ENCODE data around the gene RAB23. TPM values are rescaled to one million over a fixed set of nuclear protein-coding genes. Genes with fewer than 3 reads are reported as not detected.

Gene RAB23
- polyA plus RNA-seq, 3 donors, result 0.16 to 0.46 (median 0.25) TPM

DNA sequence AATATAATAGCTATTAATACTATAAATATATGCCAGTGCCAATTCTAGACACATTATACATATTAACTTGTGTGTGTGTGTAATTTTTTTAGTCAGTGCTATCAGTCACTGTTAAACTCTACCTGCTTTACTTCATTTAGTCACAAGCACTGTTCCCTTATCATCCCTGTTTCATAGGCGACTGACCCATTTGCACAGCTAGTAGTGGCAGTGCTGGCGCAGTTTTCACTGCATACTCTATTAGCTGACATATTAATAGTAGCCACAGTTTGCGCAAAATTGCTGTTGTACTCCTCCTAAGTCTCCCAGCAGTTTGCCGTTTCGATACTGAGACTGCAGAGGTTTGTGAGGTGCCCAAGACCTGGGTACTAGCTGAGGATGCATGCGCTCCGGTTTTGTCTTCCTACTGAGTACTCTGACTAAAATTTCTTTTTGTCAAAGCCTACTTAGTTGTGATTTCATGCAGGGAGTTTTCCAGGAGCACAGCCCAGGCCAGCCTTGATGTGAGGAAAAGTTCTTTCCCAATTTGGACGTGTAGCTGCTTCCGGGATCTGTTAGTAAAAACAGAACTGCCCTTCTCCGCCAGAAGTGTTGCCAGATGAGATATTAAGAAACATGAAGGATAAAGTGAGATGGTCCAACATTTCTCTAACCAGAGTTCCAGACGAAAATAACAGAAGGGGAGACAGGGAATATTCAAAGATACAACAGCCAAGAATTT is 44.4 kb downstream of the RAB23 start:
- intact Hi-C loops (cut with micrococcal nuclease), result no loop called here
- Histone ChIP-seq H4K20me1 (ENCODE audit: insufficient read depth, low read length) (no peaks in the 10 kb centered on the region), H3K9me3 (replicated peaks in 1 of 2; ENCODE audit: control insufficient read depth in 1 of 2, insufficient read depth in 1 of 2, low read length in 2 of 2) (no peaks in the 10 kb centered on the region), H2AFZ (ENCODE audit: insufficient read depth, low read depth, low read length, poor library complexity, severe bottlenecking) (no peak overlapping the region), H3K36me3 (replicated peaks in 1 of 2; ENCODE audit: control insufficient read depth in 1 of 2, insufficient read depth in 2 of 2, low read length in 2 of 2) (no peaks in the 10 kb centered on the region), H3K27me3 (ENCODE audit: control insufficient read depth in 2 of 2, insufficient read depth in 2 of 2, low read length in 2 of 2) (peaks cover 4 to 12% of the 10 kb centered on the region in 2 donors), H3K79me2 (ENCODE audit: insufficient read depth, low read length) (peaks cover 8% of the 10 kb centered on the region), H3K27ac (ENCODE audit: low read depth in 1 of 2, low read length in 2 of 2) (no peak overlapping the region), H3K4me1 (ENCODE audit: control insufficient read depth in 1 of 2, insufficient read depth in 2 of 2, low read length in 2 of 2) (peaks cover 7 to 10% of the 10 kb centered on the region in 2 donors), H3K9ac (ENCODE audit: insufficient read depth, low read length, poor library complexity, severe bottlenecking) (no peak overlapping the region), H3K4me2 (replicated peaks; ENCODE audit: extremely low read depth, low read length, poor library complexity, severe bottlenecking) (no peak overlapping the region), H3K4me3 (replicated peaks in 1 of 3; ENCODE audit: low read depth in 2 of 3, low read length in 3 of 3) (no peak overlapping the region)
- peaks cover 14% of the 10 kb centered on the region for H3K4me1 Mint-ChIP-seq
- peaks cover 3 to 4% of the 10 kb centered on the region in 2 donors for H3K36me3 Mint-ChIP-seq
- TF ChIP-seq CTCF (IDR thresholded peaks at IDR 0.05), result no peak
- peaks cover 0 to 1% (median 0%) of the 10 kb centered on the region in 7 donors for H3K9me3 Mint-ChIP-seq
- H3K4me3 Mint-ChIP-seq, result no peak overlapping the region
- DNase-seq, result no peak
- no peak overlapping the region for H3K27ac Mint-ChIP-seq
- WGBS (ENCODE audit: insufficient coverage), result 100% methylated on average over 4 of the region's 11 CpGs
- peaks cover 4 to 5% (median 5%) of the 10 kb centered on the region in 3 donors for H3K27me3 Mint-ChIP-seq (ENCODE audit: low read depth in 3 of 3)

- peaks cover 6 to 10% (median 7%) of the 10 kb centered on the region in 3 donors for H3K27me3 Mint-ChIP-seq (ENCODE audit: low read depth in 3 of 3)
- no peak for DNase-seq
- no peaks in the 10 kb centered on the region for H3K9me3 ChIP-seq (replicated peaks in 1 of 2; ENCODE audit: control insufficient read depth in 1 of 2, insufficient read depth in 1 of 2, low read length in 2 of 2)
- WGBS (ENCODE audit: insufficient coverage), result no CpG with 5 or more reads among the region's 3 CpGs
- H3K27me3 ChIP-seq (ENCODE audit: control insufficient read depth in 2 of 2, insufficient read depth in 2 of 2, low read length in 2 of 2), result peaks cover 4 to 12% of the 10 kb centered on the region in 2 donors
- H3K4me1 ChIP-seq (ENCODE audit: control insufficient read depth in 1 of 2, insufficient read depth in 2 of 2, low read length in 2 of 2), result peaks cover 8 to 15% of the 10 kb centered on the region in 2 donors
- H4K20me1 ChIP-seq (ENCODE audit: insufficient read depth, low read length), result no peaks in the 10 kb centered on the region
- H3K4me3 Mint-ChIP-seq, result no peak overlapping the region
- no peak overlapping the region for H3K9ac ChIP-seq (ENCODE audit: insufficient read depth, low read length, poor library complexity, severe bottlenecking)
- H3K4me1 Mint-ChIP-seq, result peaks cover 20% of the 10 kb centered on the region
- H3K27ac Mint-ChIP-seq, result no peak overlapping the region
- H3K4me3 ChIP-seq (replicated peaks in 1 of 3; ENCODE audit: low read depth in 2 of 3, low read length in 3 of 3), result no peak overlapping the region
- H3K4me2 ChIP-seq (replicated peaks; ENCODE audit: extremely low read depth, low read length, poor library complexity, severe bottlenecking), result no peak overlapping the region
- peaks cover 0 to 3% of the 10 kb centered on the region in 2 donors for H3K36me3 Mint-ChIP-seq
- H2AFZ ChIP-seq (ENCODE audit: insufficient read depth, low read depth, low read length, poor library complexity, severe bottlenecking), result no peak overlapping the region
- peaks cover 8% of the 10 kb centered on the region for H3K79me2 ChIP-seq (ENCODE audit: insufficient read depth, low read length)
- no peak for TF ChIP-seq CTCF (IDR thresholded peaks at IDR 0.05)
- H3K27ac ChIP-seq (ENCODE audit: low read depth in 1 of 2, low read length in 2 of 2), result no peak overlapping the region
- H3K36me3 ChIP-seq (replicated peaks in 1 of 2; ENCODE audit: control insufficient read depth in 1 of 2, insufficient read depth in 2 of 2, low read length in 2 of 2), result no peaks in the 10 kb centered on the region
- intact Hi-C loops (cut with micrococcal nuclease), result no loop called here
- peaks cover 0 to 1% (median 0%) of the 10 kb centered on the region in 7 donors for H3K9me3 Mint-ChIP-seq
Measured at GRCh38 chr6:57174511-57174907, 47.6 kb downstream of the RAB23 start.

All from CD14-positive monocyte (primary cell).